Measurements from ENCODE around the gene ELP4.

- no peak for TF ChIP-seq CTCF (IDR thresholded peaks at IDR 0.05)
- TF ChIP-seq USF2 (IDR thresholded peaks at IDR 0.05), result no peak
- no peak for TF ChIP-seq POLR2A (IDR thresholded peaks at IDR 0.05; ENCODE audit: low read length)
- no peak for TF ChIP-seq CHD2 (IDR thresholded peaks at IDR 0.05; ENCODE audit: low read length, partially characterized antibody)
Observed at GRCh38 chr11:31802000-31802551, 292.5 kb downstream of the ELP4 start.

Measured in A549 (cell line).